ENCODE data around the gene SENP8.

- TF ChIP-seq CTCF (IDR thresholded peaks at IDR 0.05) (no peak), POLR2A (IDR thresholded peaks at IDR 0.05) (no peak)
Measured at GRCh38 chr15:72176159-72176558, 58.0 kb downstream of the SENP8 start.
